Neural cell (in vitro differentiated cells): ENCODE results near the gene VWA8. TPM values are rescaled to one million over a fixed set of nuclear protein-coding genes. Genes with fewer than 3 reads are reported as not detected.

Experiments used
- H2AFZ ChIP-seq: fragments of 200-600, 300-800 bp; sonication (generic), shearing (Covaris generic); 2 replicates; pipeline ENCODE4 v1.6.0; 2014; ENCODE audit warnings: low read depth, mild to moderate bottlenecking, antibody characterized with exemption, low read length, moderate library complexity
- H3F3A ChIP-seq: fragments of 200-600 bp; shearing (Covaris generic); 2 replicates; pipeline ENCODE4 v1.6.1; 2016; ENCODE audit warnings: mild to moderate bottlenecking, moderate library complexity, mixed read lengths, antibody characterized with exemption, low read length; ENCODE audit not compliant: insufficient read depth, poor library complexity, severe bottlenecking
- H3K27ac ChIP-seq: fragments of 200-600, 300-800 bp; sonication (generic), shearing (Covaris generic); 2 replicates; pipeline ENCODE4 v1.5.1; 2014; ENCODE audit warnings: mild to moderate bottlenecking, low read length, moderate library complexity
- H3K27me3 ChIP-seq: fragments of 300-800, 200-600 bp; sonication (generic), shearing (Covaris generic); 2 replicates; pipeline ENCODE4 v1.6.0; 2014; ENCODE audit warnings: mild to moderate bottlenecking, low read depth, low read length, moderate library complexity; ENCODE audit not compliant: insufficient read depth
- H3K36me3 ChIP-seq: fragments of 300-800, 200-600 bp; sonication (generic), shearing (Covaris generic); 2 replicates; pipeline ENCODE4 v1.5.1; 2014; ENCODE audit warnings: mild to moderate bottlenecking, antibody characterized with exemption, low read length, moderate library complexity; ENCODE audit not compliant: insufficient read depth
- H3K4me2 ChIP-seq: fragments of 300-800, 200-600 bp; sonication (generic), shearing (Covaris generic); 2 replicates; pipeline ENCODE4 v1.6.0; 2014; ENCODE audit warnings: mild to moderate bottlenecking, low read length
- H3K4me3 ChIP-seq: fragments of 300-800, 200-600 bp; sonication (generic), shearing (Covaris generic); 2 replicates; pipeline ENCODE4 v1.5.1; 2014; ENCODE audit warnings: mild to moderate bottlenecking, low read length, moderate library complexity
- H3K79me2 ChIP-seq: fragments of 200-600 bp; shearing (Covaris generic); replicated peaks from 2 replicates; pipeline ENCODE4 v1.6.0; 2014; ENCODE audit warnings: mild to moderate bottlenecking, low read length, moderate library complexity; ENCODE audit not compliant: insufficient read depth
- H3K9ac ChIP-seq: fragments of 300-800, 200-600 bp; sonication (generic), shearing (Covaris generic); 2 replicates; pipeline ENCODE4 v1.6.1; 2016; ENCODE audit warnings: mild to moderate bottlenecking, low read length, mixed read lengths
- H3K9me2 ChIP-seq: fragments of 200-600 bp; shearing (Covaris generic); 2 replicates; pipeline ENCODE4 v1.6.1; 2016; ENCODE audit warnings: mild to moderate bottlenecking, low read length, mixed read lengths; ENCODE audit not compliant: insufficient read depth
- H3K9me3 ChIP-seq: fragments of 200-600, 300-800 bp; sonication (generic), shearing (Covaris generic); 2 replicates; pipeline ENCODE4 v1.6.1; 2016; ENCODE audit warnings: mild to moderate bottlenecking, mixed run types, low read length, moderate library complexity, mixed read lengths
- H4K20me1 ChIP-seq: fragments of 200-600 bp; shearing (Covaris generic); 2 replicates; pipeline ENCODE4 v1.6.1; 2016; ENCODE audit warnings: mild to moderate bottlenecking, mixed run types; ENCODE audit not compliant: insufficient read depth
- EP300 ChIP-seq: fragments of 450-650 bp; conservative IDR thresholded peaks from 2 replicates; pipeline ENCODE4 v1.6.1; 2014; ENCODE audit warnings: antibody characterized with exemption, mild to moderate bottlenecking, moderate library complexity; ENCODE audit not compliant: poor library complexity, severe bottlenecking
- EZH2 ChIP-seq: fragments of 200-600, 300-800 bp; shearing (Covaris generic), sonication (generic); IDR thresholded peaks from 2 replicates; pipeline ENCODE4 v1.6.1; 2014; ENCODE audit warnings: antibody characterized with exemption, low read length, borderline replicate concordance, mild to moderate bottlenecking; ENCODE audit not compliant: insufficient read depth, poor library complexity, severe bottlenecking
- MXI1 ChIP-seq: fragments of 450-650 bp; conservative IDR thresholded peaks from 2 replicates; pipeline ENCODE4 v1.6.1; 2014; ENCODE audit warnings: antibody characterized with exemption, mild to moderate bottlenecking; ENCODE audit not compliant: poor library complexity, severe bottlenecking
- POLR2AphosphoS5 ChIP-seq: IDR thresholded peaks from 2 replicates; pipeline ENCODE4 v1.6.1; 2012
- RAD21 ChIP-seq: fragments of 450-650 bp; conservative IDR thresholded peaks from 2 replicates; pipeline ENCODE4 v1.6.1; 2014; ENCODE audit warnings: antibody characterized with exemption, mild to moderate bottlenecking, moderate library complexity
- SMC3 ChIP-seq: fragments of 450-650 bp; conservative IDR thresholded peaks from 2 replicates; pipeline ENCODE4 v1.6.1; 2014; ENCODE audit warnings: antibody characterized with exemption, mild to moderate bottlenecking, moderate library complexity; ENCODE audit not compliant: poor library complexity
- TAF1 ChIP-seq: IDR thresholded peaks from 2 replicates; pipeline ENCODE4 v1.6.1; 2012; ENCODE audit warnings: low read depth
- polyA plus RNA-seq: library from polyadenylated mRNA; depleted of rRNA; stranded (reverse); fragments of >200 nt; gene quantifications from 2 replicates; pipeline ENCODE4 v1.2.3, GENCODE V29; 2014
- TF ChIP-seq, protein P1 (sequence below): IDR thresholded peaks from 2 replicates; pipeline ENCODE4 v1.6.1; 2012; ENCODE audit warnings: borderline replicate concordance
- TF ChIP-seq, protein P2 (sequence below): fragments of 450-650 bp; IDR thresholded peaks from 2 replicates; pipeline ENCODE4 v1.5.1; 2014; ENCODE audit warnings: antibody characterized with exemption, mild to moderate bottlenecking, moderate library complexity; ENCODE audit not compliant: poor library complexity, severe bottlenecking

VWA8 gene
- polyA plus RNA-seq, 1 donor from 2014 or later: 3.6 TPM

- Histone ChIP-seq H3K79me2 (no peaks in the 10 kb centered on the region), H3K4me3 (no peak overlapping the region), H3K9me3 (no peaks in the 10 kb centered on the region), H2AFZ (no peak overlapping the region), H3K36me3 (no peaks in the 10 kb centered on the region), H3K27me3 (no peaks in the 10 kb centered on the region), H3K9ac (no peak overlapping the region), H3K9me2 (no peaks in the 10 kb centered on the region), H3K27ac (no peak overlapping the region), H3K4me2 (no peak overlapping the region), H4K20me1 (no peaks in the 10 kb centered on the region), H3F3A (no peaks in the 10 kb centered on the region)
- TF ChIP-seq SMC3: no peak
- TF ChIP-seq, protein P1, sequence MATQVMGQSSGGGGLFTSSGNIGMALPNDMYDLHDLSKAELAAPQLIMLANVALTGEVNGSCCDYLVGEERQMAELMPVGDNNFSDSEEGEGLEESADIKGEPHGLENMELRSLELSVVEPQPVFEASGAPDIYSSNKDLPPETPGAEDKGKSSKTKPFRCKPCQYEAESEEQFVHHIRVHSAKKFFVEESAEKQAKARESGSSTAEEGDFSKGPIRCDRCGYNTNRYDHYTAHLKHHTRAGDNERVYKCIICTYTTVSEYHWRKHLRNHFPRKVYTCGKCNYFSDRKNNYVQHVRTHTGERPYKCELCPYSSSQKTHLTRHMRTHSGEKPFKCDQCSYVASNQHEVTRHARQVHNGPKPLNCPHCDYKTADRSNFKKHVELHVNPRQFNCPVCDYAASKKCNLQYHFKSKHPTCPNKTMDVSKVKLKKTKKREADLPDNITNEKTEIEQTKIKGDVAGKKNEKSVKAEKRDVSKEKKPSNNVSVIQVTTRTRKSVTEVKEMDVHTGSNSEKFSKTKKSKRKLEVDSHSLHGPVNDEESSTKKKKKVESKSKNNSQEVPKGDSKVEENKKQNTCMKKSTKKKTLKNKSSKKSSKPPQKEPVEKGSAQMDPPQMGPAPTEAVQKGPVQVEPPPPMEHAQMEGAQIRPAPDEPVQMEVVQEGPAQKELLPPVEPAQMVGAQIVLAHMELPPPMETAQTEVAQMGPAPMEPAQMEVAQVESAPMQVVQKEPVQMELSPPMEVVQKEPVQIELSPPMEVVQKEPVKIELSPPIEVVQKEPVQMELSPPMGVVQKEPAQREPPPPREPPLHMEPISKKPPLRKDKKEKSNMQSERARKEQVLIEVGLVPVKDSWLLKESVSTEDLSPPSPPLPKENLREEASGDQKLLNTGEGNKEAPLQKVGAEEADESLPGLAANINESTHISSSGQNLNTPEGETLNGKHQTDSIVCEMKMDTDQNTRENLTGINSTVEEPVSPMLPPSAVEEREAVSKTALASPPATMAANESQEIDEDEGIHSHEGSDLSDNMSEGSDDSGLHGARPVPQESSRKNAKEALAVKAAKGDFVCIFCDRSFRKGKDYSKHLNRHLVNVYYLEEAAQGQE: no peak
- TF ChIP-seq EP300: no peak
- TF ChIP-seq, protein P2, sequence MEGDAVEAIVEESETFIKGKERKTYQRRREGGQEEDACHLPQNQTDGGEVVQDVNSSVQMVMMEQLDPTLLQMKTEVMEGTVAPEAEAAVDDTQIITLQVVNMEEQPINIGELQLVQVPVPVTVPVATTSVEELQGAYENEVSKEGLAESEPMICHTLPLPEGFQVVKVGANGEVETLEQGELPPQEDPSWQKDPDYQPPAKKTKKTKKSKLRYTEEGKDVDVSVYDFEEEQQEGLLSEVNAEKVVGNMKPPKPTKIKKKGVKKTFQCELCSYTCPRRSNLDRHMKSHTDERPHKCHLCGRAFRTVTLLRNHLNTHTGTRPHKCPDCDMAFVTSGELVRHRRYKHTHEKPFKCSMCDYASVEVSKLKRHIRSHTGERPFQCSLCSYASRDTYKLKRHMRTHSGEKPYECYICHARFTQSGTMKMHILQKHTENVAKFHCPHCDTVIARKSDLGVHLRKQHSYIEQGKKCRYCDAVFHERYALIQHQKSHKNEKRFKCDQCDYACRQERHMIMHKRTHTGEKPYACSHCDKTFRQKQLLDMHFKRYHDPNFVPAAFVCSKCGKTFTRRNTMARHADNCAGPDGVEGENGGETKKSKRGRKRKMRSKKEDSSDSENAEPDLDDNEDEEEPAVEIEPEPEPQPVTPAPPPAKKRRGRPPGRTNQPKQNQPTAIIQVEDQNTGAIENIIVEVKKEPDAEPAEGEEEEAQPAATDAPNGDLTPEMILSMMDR: no peak
- no peak for TF ChIP-seq POLR2AphosphoS5
- no peak for TF ChIP-seq EZH2
- TF ChIP-seq MXI1: no peak
- no peak for TF ChIP-seq RAD21
- no peak for TF ChIP-seq TAF1
Observed at GRCh38 chr13:41713405-41713804, 247.5 kb downstream of the VWA8 start.

- TF ChIP-seq EP300 (no peak), MXI1 (no peak), SMC3 (no peak), POLR2AphosphoS5 (no peak), RAD21 (no peak), EZH2 (no peak), TAF1 (no peak)
- TF ChIP-seq, protein P2: no peak
- TF ChIP-seq, protein P1: no peak
- H3K27me3 ChIP-seq: no peaks in the 10 kb centered on the region
- no peak overlapping the region for H3K4me2 ChIP-seq
- H3K9me2 ChIP-seq: no peaks in the 10 kb centered on the region
- no peak overlapping the region for H3K4me3 ChIP-seq
- no peaks in the 10 kb centered on the region for H3F3A ChIP-seq
- no peaks in the 10 kb centered on the region for H3K9me3 ChIP-seq
- H2AFZ ChIP-seq: no peak overlapping the region
- no peak overlapping the region for H3K27ac ChIP-seq
- no peaks in the 10 kb centered on the region for H4K20me1 ChIP-seq
- no peaks in the 10 kb centered on the region for H3K36me3 ChIP-seq
- no peaks in the 10 kb centered on the region for H3K79me2 ChIP-seq
- no peak overlapping the region for H3K9ac ChIP-seq
Observed at GRCh38 chr13:41710771-41711170, 250.1 kb downstream of the VWA8 start.
